Liver (tissue), 9 donors: ENCODE measurements around the gene FBN3. TPM values are rescaled to one million over a fixed set of nuclear protein-coding genes. Genes with fewer than 3 reads are reported as not detected.

ENCODE experiments used
- DNase-seq: peaks from one replicate; pipeline ENCODE4 v3.0.0-alpha.2; 2017; ENCODE audit warnings: low spot score
- H3K27ac ChIP-seq, 2 donors: one replicate each; pipeline ENCODE4 v1.7.0; 2013; ENCODE audit warnings: inconsistent platforms in 2 of 2, low read length in 2 of 2, control low read depth in 1 of 2, low read depth in 1 of 2, mild to moderate bottlenecking in 1 of 2
- H3K27me3 ChIP-seq, 4 donors: one replicate each; pipeline versions ENCODE4 v1.6.1 to v1.7.0; 2013; ENCODE audit warnings: low read length in 3 of 4, inconsistent platforms in 1 of 4, mild to moderate bottlenecking in 1 of 4, moderate library complexity in 1 of 4; ENCODE audit not compliant: control insufficient read depth in 4 of 4, insufficient read depth in 4 of 4
- H3K36me3 ChIP-seq, 4 donors: one replicate each; pipeline versions ENCODE4 v1.6.1 to v1.7.0; 2013; ENCODE audit warnings: low read length in 3 of 4, mild to moderate bottlenecking in 3 of 4, low read depth in 1 of 4, moderate library complexity in 1 of 4; ENCODE audit not compliant: control insufficient read depth in 4 of 4, insufficient read depth in 3 of 4
- H3K4me1 ChIP-seq, 4 donors: one replicate each; pipeline versions ENCODE4 v1.6.1 to v1.7.0; 2013; ENCODE audit warnings: low read length in 3 of 4, mild to moderate bottlenecking in 3 of 4, moderate library complexity in 1 of 4; ENCODE audit not compliant: control insufficient read depth in 4 of 4, insufficient read depth in 4 of 4
- H3K4me3 ChIP-seq, 3 donors: one replicate each; pipeline versions ENCODE4 v1.6.1 to v1.7.0; 2013; ENCODE audit warnings: low read length in 3 of 3, control low read depth in 1 of 3, low read depth in 1 of 3, mild to moderate bottlenecking in 1 of 3
- H3K9ac ChIP-seq, 2 donors: one replicate each; pipeline ENCODE4 v1.7.0; 2013; ENCODE audit warnings: low read length in 2 of 2, mild to moderate bottlenecking in 2 of 2, moderate library complexity in 2 of 2, control low read depth in 1 of 2, low read depth in 1 of 2
- H3K9me3 ChIP-seq, 4 donors: one replicate each; pipeline versions ENCODE4 v1.6.1 to v1.7.0; 2013; ENCODE audit warnings: low read length in 3 of 4; ENCODE audit not compliant: control insufficient read depth in 4 of 4
- CTCF ChIP-seq: fragments of 150-350 bp; IDR thresholded peaks from 2 replicates; pipeline ENCODE4 v1.5.1; 2017; ENCODE audit warnings: improper control_type of control experiment, low read depth, low read length; ENCODE audit not compliant: missing input control
- EGR1 ChIP-seq, 2 donors: IDR thresholded peaks; 2 replicates each; pipeline ENCODE4 v1.6.1; 2016 to 2018; ENCODE audit warnings: antibody characterized with exemption in 2 of 2, low read depth in 2 of 2
- FOXA1 ChIP-seq: IDR thresholded peaks from 2 replicates; pipeline ENCODE4 v1.6.1; 2016; ENCODE audit warnings: antibody characterized with exemption
- FOXA2 ChIP-seq: IDR thresholded peaks from 2 replicates; pipeline ENCODE4 v1.6.1; 2016; ENCODE audit warnings: antibody characterized with exemption
- GABPA ChIP-seq, 2 donors: IDR thresholded peaks in 1 of 2; conservative IDR thresholded peaks in 1 of 2; 2 replicates each; pipeline ENCODE4 v1.6.1; 2016; ENCODE audit warnings: antibody characterized with exemption in 2 of 2, mild to moderate bottlenecking in 1 of 2, moderate library complexity in 1 of 2
- HNF4A ChIP-seq, 2 donors: conservative IDR thresholded peaks; 2 replicates each; pipeline ENCODE4 v1.6.1; 2016; ENCODE audit warnings: antibody characterized with exemption in 2 of 2, mild to moderate bottlenecking in 2 of 2
- HNF4G ChIP-seq: IDR thresholded peaks from 2 replicates; pipeline ENCODE4 v1.6.1; 2016; ENCODE audit warnings: antibody characterized with exemption
- JUND ChIP-seq, 2 donors: IDR thresholded peaks; 2 replicates each; pipeline ENCODE4 v1.6.1; 2016; ENCODE audit warnings: antibody characterized with exemption in 2 of 2
- NR2F2 ChIP-seq: IDR thresholded peaks from 2 replicates; pipeline ENCODE4 v1.6.1; 2016; ENCODE audit warnings: antibody characterized with exemption
- RAD21 ChIP-seq, 2 donors: IDR thresholded peaks; 2 replicates each; pipeline ENCODE4 v1.6.1; 2016; ENCODE audit warnings: antibody characterized with exemption in 2 of 2, mild to moderate bottlenecking in 2 of 2
- RXRA ChIP-seq, 2 donors: IDR thresholded peaks; 2 replicates each; pipeline ENCODE4 v1.6.1; 2017 to 2018; ENCODE audit warnings: antibody characterized with exemption in 2 of 2, mild to moderate bottlenecking in 1 of 2
- SP1 ChIP-seq: IDR thresholded peaks from 2 replicates; pipeline ENCODE4 v1.6.1; 2018; ENCODE audit warnings: antibody characterized with exemption, mild to moderate bottlenecking
- TAF1 ChIP-seq: conservative IDR thresholded peaks from 2 replicates; pipeline ENCODE4 v1.6.1; 2016; ENCODE audit warnings: antibody characterized with exemption, mild to moderate bottlenecking
- YY1 ChIP-seq: IDR thresholded peaks from 2 replicates; pipeline ENCODE4 v1.6.1; 2016; ENCODE audit warnings: antibody characterized with exemption, mild to moderate bottlenecking
- whole genome bisulfite sequencing: extraction: QIAGEN DNeasy Blood & Tissue Kit; methylation state at CpG from one replicate; pipeline ENCODE4 v1.1.7; 2013; 5-methylcytosine and 5-hydroxymethylcytosine counted together
- polyA plus RNA-seq, 2 donors: library from polyadenylated mRNA; stranded (reverse) in 1 of 2; unstranded in 1 of 2; fragments of 200-250 nt in 1 of 2; fragments of >200 nt in 1 of 2; fragmentation: Nextera tagmentation in 1 of 2; extraction: Ambion mirVana in 1 of 2; gene quantifications; one replicate each; pipeline versions ENCODE4 v1.2.1 to v1.2.3, GENCODE V29; 2013 to 2015
- total RNA-seq, 2 donors: library from RNA; depleted of rRNA; stranded (reverse); fragments of >200 nt; gene quantifications; one replicate each; pipeline ENCODE4 v1.2.3, GENCODE V29; 2014
- TF ChIP-seq, protein P1 (sequence below): IDR thresholded peaks from 2 replicates; pipeline ENCODE4 v1.6.1; 2016; ENCODE audit warnings: antibody characterized with exemption
- TF ChIP-seq, protein P2 (sequence below): IDR thresholded peaks from 2 replicates; pipeline ENCODE4 v1.6.1; 2016; ENCODE audit warnings: antibody characterized with exemption
- TF ChIP-seq, protein P3 (sequence below): IDR thresholded peaks from 2 replicates; pipeline ENCODE4 v1.6.1; 2016; ENCODE audit warnings: antibody characterized with exemption, mild to moderate bottlenecking
- TF ChIP-seq, protein P4 (sequence below): IDR thresholded peaks from 2 replicates; pipeline ENCODE4 v1.6.1; 2016; ENCODE audit warnings: antibody characterized with exemption
- donor health status: healthy.
- donor health status: healthy.
- donor health status: healthy.
- donor health status: healthy.
- donor health status: healthy.

Gene FBN3
- total and polyA plus RNA-seq, 4 donors = under 0.01 to 0.61 (median 0.08) TPM; not detected in 1

- 87% methylated on average over 19 of the region's 19 CpGs for WGBS
Observed at GRCh38 chr19:8089664-8090601, 59.5 kb downstream of the FBN3 start.

GRCh38 chr19:8088752-8089663 lies 60.4 kb downstream of the FBN3 start:
- Histone ChIP-seq H3K9ac (no peak overlapping the region), H3K27ac (no peak overlapping the region), H3K9me3 (no peaks in the 10 kb centered on the region), H3K27me3 (no peaks in the 10 kb centered on the region), H3K4me1 (peaks cover 0 to 3% (median 0%) of the 10 kb centered on the region in 4 donors), H3K4me3 (no peak overlapping the region), H3K36me3 (no peaks in the 10 kb centered on the region)
- no peak for DNase-seq
- TF ChIP-seq SP1 (no peak), CTCF (no peak), RXRA (IDR thresholded peaks at IDR 0.05) (no peak), EGR1 (IDR thresholded peaks at IDR 0.05; ENCODE audit: low read depth in 2 of 2) (no peak), JUND (IDR thresholded peaks at IDR 0.05) (no peak), HNF4A (conservative IDR thresholded peaks at IDR 0.05) (no peak), YY1 (no peak), NR2F2 (no peak), GABPA (IDR thresholded peaks at IDR 0.05 in 1 of 2, conservative IDR thresholded peaks at IDR 0.05 in 1 of 2) (no peak), HNF4G (no peak), FOXA1 (no peak), TAF1 (no peak), FOXA2 (no peak), RAD21 (IDR thresholded peaks at IDR 0.05) (no peak)
- TF ChIP-seq, protein P1, sequence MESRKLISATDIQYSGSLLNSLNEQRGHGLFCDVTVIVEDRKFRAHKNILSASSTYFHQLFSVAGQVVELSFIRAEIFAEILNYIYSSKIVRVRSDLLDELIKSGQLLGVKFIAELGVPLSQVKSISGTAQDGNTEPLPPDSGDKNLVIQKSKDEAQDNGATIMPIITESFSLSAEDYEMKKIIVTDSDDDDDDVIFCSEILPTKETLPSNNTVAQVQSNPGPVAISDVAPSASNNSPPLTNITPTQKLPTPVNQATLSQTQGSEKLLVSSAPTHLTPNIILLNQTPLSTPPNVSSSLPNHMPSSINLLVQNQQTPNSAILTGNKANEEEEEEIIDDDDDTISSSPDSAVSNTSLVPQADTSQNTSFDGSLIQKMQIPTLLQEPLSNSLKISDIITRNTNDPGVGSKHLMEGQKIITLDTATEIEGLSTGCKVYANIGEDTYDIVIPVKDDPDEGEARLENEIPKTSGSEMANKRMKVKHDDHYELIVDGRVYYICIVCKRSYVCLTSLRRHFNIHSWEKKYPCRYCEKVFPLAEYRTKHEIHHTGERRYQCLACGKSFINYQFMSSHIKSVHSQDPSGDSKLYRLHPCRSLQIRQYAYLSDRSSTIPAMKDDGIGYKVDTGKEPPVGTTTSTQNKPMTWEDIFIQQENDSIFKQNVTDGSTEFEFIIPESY = no peak
- TF ChIP-seq, protein P2, sequence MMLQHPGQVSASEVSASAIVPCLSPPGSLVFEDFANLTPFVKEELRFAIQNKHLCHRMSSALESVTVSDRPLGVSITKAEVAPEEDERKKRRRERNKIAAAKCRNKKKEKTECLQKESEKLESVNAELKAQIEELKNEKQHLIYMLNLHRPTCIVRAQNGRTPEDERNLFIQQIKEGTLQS = no peak
- TF ChIP-seq, protein P3, sequence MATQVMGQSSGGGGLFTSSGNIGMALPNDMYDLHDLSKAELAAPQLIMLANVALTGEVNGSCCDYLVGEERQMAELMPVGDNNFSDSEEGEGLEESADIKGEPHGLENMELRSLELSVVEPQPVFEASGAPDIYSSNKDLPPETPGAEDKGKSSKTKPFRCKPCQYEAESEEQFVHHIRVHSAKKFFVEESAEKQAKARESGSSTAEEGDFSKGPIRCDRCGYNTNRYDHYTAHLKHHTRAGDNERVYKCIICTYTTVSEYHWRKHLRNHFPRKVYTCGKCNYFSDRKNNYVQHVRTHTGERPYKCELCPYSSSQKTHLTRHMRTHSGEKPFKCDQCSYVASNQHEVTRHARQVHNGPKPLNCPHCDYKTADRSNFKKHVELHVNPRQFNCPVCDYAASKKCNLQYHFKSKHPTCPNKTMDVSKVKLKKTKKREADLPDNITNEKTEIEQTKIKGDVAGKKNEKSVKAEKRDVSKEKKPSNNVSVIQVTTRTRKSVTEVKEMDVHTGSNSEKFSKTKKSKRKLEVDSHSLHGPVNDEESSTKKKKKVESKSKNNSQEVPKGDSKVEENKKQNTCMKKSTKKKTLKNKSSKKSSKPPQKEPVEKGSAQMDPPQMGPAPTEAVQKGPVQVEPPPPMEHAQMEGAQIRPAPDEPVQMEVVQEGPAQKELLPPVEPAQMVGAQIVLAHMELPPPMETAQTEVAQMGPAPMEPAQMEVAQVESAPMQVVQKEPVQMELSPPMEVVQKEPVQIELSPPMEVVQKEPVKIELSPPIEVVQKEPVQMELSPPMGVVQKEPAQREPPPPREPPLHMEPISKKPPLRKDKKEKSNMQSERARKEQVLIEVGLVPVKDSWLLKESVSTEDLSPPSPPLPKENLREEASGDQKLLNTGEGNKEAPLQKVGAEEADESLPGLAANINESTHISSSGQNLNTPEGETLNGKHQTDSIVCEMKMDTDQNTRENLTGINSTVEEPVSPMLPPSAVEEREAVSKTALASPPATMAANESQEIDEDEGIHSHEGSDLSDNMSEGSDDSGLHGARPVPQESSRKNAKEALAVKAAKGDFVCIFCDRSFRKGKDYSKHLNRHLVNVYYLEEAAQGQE = no peak
- TF ChIP-seq, protein P4, sequence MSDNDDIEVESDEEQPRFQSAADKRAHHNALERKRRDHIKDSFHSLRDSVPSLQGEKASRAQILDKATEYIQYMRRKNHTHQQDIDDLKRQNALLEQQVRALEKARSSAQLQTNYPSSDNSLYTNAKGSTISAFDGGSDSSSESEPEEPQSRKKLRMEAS = no peak
- 83% methylated on average over 8 of the region's 8 CpGs for WGBS

More at GRCh38 chr19:8089664-8090601, 59.5 kb downstream of the FBN3 start:
- H3K9me3 ChIP-seq = peaks cover 0 to 6% (median 3%) of the 10 kb centered on the region in 4 donors
- no peaks in the 10 kb centered on the region for H3K27me3 ChIP-seq
- peaks cover 0 to 3% (median 0%) of the 10 kb centered on the region in 4 donors for H3K4me1 ChIP-seq
- TF ChIP-seq HNF4A (conservative IDR thresholded peaks at IDR 0.05) (no peak), TAF1 (no peak), FOXA2 (no peak)
- no peak overlapping the region for H3K27ac ChIP-seq
- no peaks in the 10 kb centered on the region for H3K36me3 ChIP-seq
- no peak overlapping the region for H3K4me3 ChIP-seq
- no peak overlapping the region for H3K9ac ChIP-seq
- no peak for DNase-seq
